NCI-H748 (cell line): ENCODE measurements around the gene PPCDC.
"Not testable (repeated sequence)": the region's sequence is repeated elsewhere in the genome, so short reads cannot be mapped to it uniquely, and the experiment has no call there.

ENCODE experiments used
- DNase-seq: peaks from one replicate; lab custom pipeline; 2025; ENCODE audit not compliant: unreplicated experiment; lab: John Stamatoyannopoulos, UW

PPCDC gene

GRCh38 chr15:75065851-75066509, 42.6 kb downstream of the PPCDC start:
- DNase-seq, result no peak

GRCh38 chr15:75067123-75067830, 43.9 kb downstream of the PPCDC start:
- DNase-seq, result no peak

DNA sequence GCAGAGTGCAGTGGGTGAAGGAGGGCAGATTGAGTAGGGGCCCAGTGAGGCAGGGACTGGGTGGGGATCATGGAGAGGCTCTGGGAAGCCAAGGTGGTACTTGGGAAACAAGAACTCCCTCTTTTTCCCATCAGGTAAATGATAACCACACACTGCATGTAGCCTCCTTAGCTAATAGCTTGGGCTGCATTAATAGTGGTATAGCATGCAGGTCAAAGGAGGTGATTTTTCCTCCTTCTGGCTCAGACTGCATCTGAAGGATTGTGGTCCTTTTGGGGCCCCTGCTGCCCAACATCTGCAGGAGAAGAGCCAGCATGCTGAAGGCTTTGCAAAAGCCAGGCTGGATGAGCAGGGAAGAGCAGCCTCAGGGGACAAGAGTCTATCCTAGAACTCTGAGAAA, 45.4 kb downstream of the PPCDC start:
- no peak for DNase-seq

GRCh38 chr15:75069301-75069925, 46.0 kb downstream of the PPCDC start:
- DNase-seq, result no peak

DNA sequence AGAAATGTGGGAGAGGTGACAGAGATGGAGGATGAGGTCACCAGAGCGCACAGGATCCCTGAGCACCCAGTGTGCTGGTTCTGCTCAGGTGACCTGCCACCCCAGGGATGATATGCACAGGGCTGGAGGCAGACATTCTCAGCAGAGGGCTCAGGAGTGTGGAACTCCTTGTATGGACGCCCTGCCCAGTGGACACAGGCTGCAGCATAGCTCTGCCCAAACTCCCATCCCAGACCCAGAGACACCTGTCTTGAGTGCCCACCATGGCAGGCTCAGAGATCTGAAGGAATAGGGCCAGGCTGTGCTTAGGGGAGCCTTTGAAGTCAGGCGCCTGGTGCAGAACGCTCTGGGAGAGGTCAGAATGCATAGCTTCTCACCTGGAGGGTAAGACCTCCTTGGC, 47.3 kb downstream of the PPCDC start:
- DNase-seq, result no peak

DNA sequence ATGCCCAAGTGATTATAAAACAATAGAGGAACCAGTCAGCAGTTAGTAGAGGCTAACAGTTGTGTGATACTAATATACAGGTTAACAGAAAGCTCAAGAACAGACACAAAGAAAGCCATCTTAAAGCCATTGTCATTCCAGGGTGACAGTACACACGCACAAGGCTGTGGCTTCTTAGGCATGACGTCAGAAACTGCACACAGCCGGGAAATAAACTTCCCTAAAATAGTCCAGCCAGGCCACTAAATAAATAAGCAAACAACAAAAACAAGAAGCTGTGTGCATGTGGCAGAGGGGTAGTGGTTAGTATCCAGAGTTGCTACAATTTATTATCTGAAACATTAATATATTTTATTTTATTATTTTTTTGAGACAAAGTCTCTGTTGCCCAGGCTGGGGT, 49.8 kb downstream of the PPCDC start:
- DNase-seq, result no peak

DNA sequence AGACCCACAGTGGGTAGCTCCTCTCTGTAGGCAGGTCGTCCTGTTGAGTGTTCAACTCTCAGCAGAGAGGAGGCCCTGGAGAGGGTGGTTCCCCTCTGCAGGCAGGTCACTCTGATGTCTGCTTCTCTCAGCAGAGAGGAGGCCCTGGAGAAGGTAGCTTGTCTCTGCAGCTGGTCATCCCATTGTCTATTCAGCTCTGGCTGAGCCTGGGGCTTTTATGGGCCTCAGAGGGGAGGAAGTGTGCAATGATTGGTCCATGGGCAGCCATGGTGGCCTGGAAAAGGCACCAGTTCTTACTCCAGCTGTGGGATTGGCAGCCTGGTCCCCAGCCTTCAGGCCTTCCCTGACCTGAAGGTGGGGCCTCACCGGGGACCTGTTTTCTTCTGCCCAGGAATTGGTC, 52.9 kb downstream of the PPCDC start:
- no peak for DNase-seq

- DNase-seq, result not testable (repeated sequence)
Observed at GRCh38 chr15:75077551-75077961, 54.2 kb downstream of the PPCDC start.

DNA sequence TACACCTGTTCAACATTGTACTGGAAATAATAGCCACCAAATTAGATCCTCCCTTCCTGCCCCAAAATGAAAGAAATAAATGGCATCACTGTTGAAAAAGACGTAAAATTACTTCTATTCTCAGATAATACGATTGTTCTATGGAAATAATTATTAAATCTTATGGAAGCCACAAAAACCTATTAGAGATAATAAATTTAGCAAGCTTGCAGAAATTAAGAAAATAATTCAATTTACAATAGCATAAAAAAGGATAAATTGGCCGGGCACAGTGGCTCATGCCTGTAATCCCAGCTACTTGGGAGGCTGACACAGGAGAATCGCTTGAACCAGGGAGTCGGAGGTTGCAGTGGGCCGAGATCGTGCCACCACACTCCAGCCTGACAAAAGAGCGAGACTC, 57.8 kb downstream of the PPCDC start:
- DNase-seq, result no peak

- DNase-seq, result no peak
Observed at GRCh38 chr15:75082689-75083088, 59.3 kb downstream of the PPCDC start.

DNA sequence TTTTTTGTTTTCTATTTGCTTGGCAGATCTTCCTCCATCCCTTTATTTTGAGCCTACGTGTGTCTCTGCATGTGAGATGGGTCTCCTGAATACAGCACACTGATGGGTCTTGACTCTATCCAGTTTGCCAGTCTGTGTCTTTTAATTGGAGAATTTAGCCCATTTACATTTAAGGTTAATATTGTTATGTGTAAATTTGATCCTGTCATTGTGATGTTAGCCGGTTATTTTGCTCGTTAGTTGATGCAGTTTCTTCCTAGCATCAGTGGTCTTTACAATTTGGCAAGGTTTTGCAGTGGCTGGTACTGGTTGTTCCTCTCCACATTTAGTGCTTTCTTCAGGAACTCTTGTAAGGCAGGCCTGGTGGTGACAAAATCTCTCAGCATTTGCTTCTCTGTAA, 62.3 kb downstream of the PPCDC start:
- not testable (repeated sequence) for DNase-seq

DNA sequence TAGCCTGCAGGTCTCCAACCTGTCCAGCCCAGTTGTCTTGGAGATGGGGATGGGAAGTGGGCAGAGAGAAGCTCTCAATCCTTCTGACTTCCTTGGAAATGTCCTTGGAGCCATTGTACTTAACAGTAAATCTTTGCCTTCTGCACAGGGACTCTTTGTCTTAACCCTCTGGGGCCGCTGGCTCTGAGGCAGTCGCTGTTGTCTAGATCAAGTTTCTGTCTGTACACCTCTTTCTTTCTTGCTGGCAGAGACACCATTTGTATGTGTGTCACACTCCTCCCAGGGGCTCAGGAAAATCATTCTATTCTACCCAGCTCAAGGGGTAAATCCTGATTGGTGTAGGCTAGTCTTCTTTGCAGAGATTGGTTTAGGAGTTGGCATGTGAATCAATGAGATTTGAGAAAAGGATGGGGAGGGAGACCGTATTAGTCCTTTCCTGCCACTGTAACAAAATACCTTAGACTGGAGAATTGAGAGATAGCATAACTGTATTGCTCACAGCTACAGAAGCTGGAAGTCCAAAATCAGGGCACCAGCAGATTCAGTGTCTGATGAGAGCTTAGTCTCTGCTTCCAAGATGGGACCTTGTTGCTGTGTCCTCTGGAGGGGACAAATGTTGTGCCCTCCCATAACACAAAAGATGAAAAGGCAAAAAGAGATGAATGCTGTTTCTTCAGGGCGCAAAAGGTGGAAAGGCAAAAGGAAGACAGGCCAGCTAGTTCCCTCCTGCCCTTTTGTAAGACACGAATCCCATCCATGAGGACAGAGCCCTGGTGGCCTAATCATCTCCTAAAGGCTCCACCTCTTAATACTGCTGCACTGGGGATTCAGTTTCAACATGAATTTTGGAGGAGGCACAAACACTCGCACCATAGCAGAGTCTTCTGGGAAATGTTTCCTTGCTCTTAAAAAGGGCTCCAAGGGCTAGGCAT, 66.3 kb downstream of the PPCDC start:
- no peak for DNase-seq

DNA sequence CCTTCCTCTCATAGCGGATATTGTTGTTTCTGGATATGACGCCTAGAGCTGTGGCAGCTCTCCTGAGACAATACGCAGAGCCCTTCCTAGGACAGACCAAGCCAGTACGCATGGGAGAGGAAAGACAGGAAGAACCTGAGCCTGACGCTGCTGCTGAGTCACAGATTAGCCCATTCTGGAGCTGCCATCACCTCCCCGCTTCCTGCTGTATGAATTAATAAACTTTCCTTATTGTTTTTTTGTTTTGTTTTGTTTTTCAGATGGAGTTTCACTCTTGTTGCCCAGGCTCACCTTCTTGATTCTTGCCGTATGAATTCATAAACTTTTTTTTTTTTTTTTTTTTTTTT, 67.0 kb downstream of the PPCDC start:
- DNase-seq, result no peak

DNA sequence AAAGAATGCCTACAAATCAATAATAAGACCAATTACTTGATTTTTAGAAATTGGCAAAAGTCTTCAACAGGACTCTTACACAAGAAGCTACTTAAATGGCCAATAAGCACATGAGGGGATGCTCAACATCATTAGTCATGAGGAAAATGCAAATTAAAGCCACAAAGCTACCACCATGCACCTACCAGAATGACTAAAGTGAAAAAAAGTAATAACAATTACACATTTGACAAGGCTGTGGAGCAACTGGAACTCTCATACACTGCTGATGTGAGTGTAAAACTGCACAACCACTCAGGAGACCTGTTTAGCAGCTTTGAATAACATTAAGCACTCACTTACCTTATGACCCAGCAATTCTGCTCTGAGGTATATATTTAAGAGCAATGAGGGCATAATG, 68.4 kb downstream of the PPCDC start:
- no peak for DNase-seq

DNA sequence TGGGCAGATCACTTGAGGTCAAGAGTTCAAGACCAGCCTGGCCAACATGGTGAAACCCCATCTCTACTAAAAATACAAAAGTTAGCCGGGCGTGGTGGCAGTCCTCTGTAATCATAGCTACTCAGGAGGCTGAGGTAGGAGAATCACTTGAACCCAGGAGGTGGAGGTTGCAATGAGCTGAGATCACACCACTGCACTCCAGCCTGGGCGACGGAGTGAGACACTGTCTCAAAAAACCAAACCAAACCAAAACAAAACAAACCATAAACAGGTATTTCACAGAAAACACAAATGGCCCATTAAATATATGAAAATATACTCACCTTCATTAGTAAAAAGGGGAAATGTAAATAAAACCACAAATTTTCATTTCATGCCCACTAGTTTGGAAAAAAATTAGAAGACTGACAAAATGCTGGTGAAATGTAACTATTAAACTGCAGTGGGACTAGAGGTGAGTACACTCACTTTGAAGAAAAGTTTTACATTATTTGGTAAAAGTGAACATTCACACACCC, 71.6 kb downstream of the PPCDC start:
- DNase-seq, result not testable (repeated sequence)

- DNase-seq, result no peak
Observed at GRCh38 chr15:75095594-75095993, 72.2 kb downstream of the PPCDC start.

DNA sequence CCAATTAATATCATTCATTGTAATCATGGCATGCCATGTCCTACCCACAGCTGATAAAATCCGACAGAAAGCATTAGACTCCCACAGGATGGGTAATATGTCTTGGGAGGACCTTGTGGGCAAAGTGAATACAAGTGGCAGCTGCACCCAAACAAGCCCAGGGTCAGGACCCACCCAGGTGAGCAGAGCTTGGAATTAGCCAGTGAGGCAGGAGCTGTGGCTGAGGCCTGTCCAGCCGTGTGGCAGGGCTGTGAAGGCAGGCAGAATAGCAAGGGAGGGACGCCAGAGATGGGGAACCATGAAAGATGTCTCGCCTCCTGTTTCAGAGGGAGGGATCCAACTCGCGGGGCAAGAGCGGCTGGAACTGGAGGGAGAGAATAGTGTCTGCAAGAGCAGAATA, 74.5 kb downstream of the PPCDC start:
- no peak for DNase-seq

- DNase-seq, result no peak
Observed at GRCh38 chr15:75098404-75098803, 75.0 kb downstream of the PPCDC start.
